ENCODE data around the gene PDGFC. TPM values are rescaled to one million over a fixed set of nuclear protein-coding genes. Genes with fewer than 3 reads are reported as not detected.

The PDGFC gene
- total and polyA plus RNA-seq, 7 donors = 3.0 to 44.4 (median 21.9) TPM

DNA sequence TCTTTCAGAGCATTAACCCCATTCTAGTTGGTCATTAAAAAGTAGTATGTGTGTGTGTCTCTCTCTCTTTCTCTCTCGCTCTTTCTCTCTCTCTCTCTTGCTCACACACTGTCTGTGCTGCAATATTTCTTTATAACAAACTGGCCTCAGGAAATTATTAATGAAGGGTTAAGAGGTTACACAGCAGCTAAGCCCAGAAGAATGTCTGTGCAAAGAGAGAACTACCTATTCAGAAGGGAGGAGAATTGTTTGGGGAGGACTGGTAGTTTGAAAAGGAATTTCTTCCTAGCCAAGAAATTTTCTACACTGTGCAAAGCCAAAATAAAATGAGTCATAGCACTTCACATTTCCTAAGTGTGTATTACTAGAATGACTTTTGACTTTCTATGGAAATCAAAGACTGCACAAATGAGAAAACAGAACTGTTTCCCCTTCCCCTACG lies 22.2 kb downstream of the PDGFC start:
- H3K9me3 ChIP-seq = no peaks in the 10 kb centered on the region
- no peaks in the 10 kb centered on the region for H3K36me3 ChIP-seq
- H3K4me1 ChIP-seq = peaks cover 0 to 94% (median 78%) of the 10 kb centered on the region in 4 donors
- 74 to 84% methylated on average over 2 of the region's 2 CpGs for WGBS, 2 donors
- no peak for DNase-seq
- H3K4me3 ChIP-seq = no peak overlapping the region
- intact Hi-C loops (cut with DNase I) = loop anchor here (5.0 kb wide), 1 partner anchor 117 kb away; no protein-coding TSS in a partner anchor
- no peaks in the 10 kb centered on the region for H3K27me3 ChIP-seq
- peak overlapping the region; percentile 57 to 83 (median 74) for H3K27ac ChIP-seq
- TF ChIP-seq, protein P1, sequence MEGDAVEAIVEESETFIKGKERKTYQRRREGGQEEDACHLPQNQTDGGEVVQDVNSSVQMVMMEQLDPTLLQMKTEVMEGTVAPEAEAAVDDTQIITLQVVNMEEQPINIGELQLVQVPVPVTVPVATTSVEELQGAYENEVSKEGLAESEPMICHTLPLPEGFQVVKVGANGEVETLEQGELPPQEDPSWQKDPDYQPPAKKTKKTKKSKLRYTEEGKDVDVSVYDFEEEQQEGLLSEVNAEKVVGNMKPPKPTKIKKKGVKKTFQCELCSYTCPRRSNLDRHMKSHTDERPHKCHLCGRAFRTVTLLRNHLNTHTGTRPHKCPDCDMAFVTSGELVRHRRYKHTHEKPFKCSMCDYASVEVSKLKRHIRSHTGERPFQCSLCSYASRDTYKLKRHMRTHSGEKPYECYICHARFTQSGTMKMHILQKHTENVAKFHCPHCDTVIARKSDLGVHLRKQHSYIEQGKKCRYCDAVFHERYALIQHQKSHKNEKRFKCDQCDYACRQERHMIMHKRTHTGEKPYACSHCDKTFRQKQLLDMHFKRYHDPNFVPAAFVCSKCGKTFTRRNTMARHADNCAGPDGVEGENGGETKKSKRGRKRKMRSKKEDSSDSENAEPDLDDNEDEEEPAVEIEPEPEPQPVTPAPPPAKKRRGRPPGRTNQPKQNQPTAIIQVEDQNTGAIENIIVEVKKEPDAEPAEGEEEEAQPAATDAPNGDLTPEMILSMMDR (IDR thresholded peaks at IDR 0.05) = no peak
- TF ChIP-seq POLR2AphosphoS5 (IDR thresholded peaks at IDR 0.05) = peak in 2 of 4 donors; percentile 6 to 22

DNA sequence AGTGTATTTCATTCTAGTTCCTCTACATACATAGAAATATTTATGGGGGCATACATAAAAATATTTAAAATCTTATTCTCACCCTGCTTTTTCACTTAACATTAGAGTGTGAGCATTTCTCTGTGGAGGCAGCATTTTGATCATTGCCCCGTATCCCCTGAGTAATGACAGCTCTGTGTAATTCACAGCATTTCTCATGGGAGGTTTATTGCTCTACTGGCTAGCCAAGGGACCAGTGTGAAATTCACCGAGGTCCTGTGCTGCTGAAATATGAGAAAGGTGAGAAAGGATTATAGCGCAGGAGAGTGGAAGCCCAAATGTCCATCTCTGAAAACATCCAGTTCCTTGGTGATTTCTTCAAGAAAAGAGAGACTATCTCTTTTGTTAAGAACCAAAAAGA lies 22.9 kb downstream of the PDGFC start:
- Histone ChIP-seq H3K27me3 (no peaks in the 10 kb centered on the region), H3K9me3 (no peaks in the 10 kb centered on the region), H3K36me3 (no peaks in the 10 kb centered on the region), H3K27ac (peak overlapping the region; percentile 57 to 83 (median 74)), H3K4me3 (no peak overlapping the region), H3K4me1 (peaks cover 0 to 94% (median 82%) of the 10 kb centered on the region in 4 donors)
- DNase-seq = no peak
- intact Hi-C loops (cut with DNase I) = loop anchor here (5.0 kb wide), 1 partner anchor 116 kb away; no protein-coding TSS in a partner anchor
- TF ChIP-seq POLR2AphosphoS5 (IDR thresholded peaks at IDR 0.05) (no peak), EP300 (IDR thresholded peaks at IDR 0.05) (no peak), POLR2A (IDR thresholded peaks at IDR 0.05) (no peak)
- WGBS, 2 donors = 78 to 83% methylated on average over 3 of the region's 3 CpGs

GRCh38 chr4:156948133-156948532 lies 23.5 kb downstream of the PDGFC start:
- WGBS, 2 donors = 89% methylated on average over 6 of the region's 6 CpGs
- TF ChIP-seq POLR2A (IDR thresholded peaks at IDR 0.05) = no peak
- TF ChIP-seq EP300 (IDR thresholded peaks at IDR 0.05) = no peak
- TF ChIP-seq POLR2AphosphoS5 (IDR thresholded peaks at IDR 0.05) = no peak
- TF ChIP-seq, protein P1 (IDR thresholded peaks at IDR 0.05) = no peak
- H3K4me3 ChIP-seq = no peak overlapping the region
- H3K36me3 ChIP-seq = no peaks in the 10 kb centered on the region
- intact Hi-C loops (cut with DNase I) = loop anchor here (5.0 kb wide), 1 partner anchor 116 kb away; no protein-coding TSS in a partner anchor
- H3K27me3 ChIP-seq = no peaks in the 10 kb centered on the region
- H3K4me1 ChIP-seq = peaks cover 0 to 95% (median 84%) of the 10 kb centered on the region in 4 donors
- H3K27ac ChIP-seq = peak overlapping the region in 3 of 4 donors; percentile 66 to 83 (median 82)
- H3K9me3 ChIP-seq = no peaks in the 10 kb centered on the region
- no peak for DNase-seq

DNA sequence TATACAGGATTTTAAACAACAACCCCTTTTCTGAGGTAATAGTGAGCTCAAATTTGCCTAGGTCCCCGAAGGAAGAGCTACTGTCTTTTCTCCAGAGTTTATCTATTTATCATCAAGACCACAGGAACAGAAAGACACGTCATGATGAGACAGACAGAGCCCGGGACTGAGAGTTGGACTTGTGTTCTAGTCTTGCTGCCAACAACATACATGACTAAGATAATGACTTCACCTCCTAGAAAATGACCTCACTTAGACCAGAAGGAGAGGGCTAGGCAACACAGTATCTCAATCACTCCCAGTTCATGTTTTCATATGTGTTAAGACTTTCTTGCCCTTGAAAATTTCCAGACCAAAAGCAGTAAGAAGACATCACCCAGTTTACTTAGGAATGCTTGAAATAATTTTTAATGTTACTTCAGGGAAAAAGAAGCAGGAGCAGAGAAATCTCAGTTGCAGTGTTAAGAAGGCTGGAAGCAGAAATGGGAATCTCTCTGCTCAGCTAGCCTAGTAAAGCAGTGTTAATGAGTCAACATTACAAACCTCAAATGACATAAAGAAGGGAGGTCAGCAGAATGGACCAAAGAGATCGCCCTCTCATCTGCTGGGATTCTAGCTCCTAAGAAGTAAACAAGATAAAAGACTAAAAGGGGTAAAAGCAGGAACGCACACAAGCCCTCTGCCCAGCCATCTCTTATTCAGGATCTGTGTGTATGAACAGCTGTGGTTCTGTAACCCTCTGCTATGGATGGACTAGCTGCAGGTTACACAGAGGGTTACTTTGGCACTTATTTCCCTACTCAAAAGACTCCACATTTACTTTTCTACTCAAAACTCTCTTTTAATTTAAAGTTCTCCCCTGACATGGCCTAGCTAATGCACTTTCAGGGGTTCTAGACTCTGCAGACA lies 24.8 kb downstream of the PDGFC start:
- intact Hi-C loops (cut with DNase I) = loop anchor here (5.0 kb wide), 1 partner anchor 114 kb away; no protein-coding TSS in a partner anchor
- peaks cover 0 to 95% (median 84%) of the 10 kb centered on the region in 4 donors for H3K4me1 ChIP-seq
- TF ChIP-seq EP300 (IDR thresholded peaks at IDR 0.05) (no peak), POLR2AphosphoS5 (IDR thresholded peaks at IDR 0.05) (peak in 3 of 4 donors; percentile 47 to 73 (median 60))

GRCh38 chr4:156945532-156945931 lies 26.1 kb downstream of the PDGFC start:
- intact Hi-C loops (cut with DNase I) = loop anchor here (5.0 kb wide), 1 partner anchor 113 kb away; no protein-coding TSS in a partner anchor
- H3K27me3 ChIP-seq = no peaks in the 10 kb centered on the region
- no peaks in the 10 kb centered on the region for H3K36me3 ChIP-seq
- no peaks in the 10 kb centered on the region for H3K9me3 ChIP-seq
- peak overlapping the region in 1 of 4 donors; percentile 11 for H3K4me3 ChIP-seq
- DNase-seq = no peak
- WGBS, 2 donors = 67 to 85% methylated on average over 3 of the region's 3 CpGs
- H3K27ac ChIP-seq = peak overlapping the region; percentile 46 to 83 (median 74)
- peaks cover 0 to 95% (median 82%) of the 10 kb centered on the region in 4 donors for H3K4me1 ChIP-seq
- TF ChIP-seq POLR2A (IDR thresholded peaks at IDR 0.05) (no peak), EP300 (IDR thresholded peaks at IDR 0.05) (no peak), POLR2AphosphoS5 (IDR thresholded peaks at IDR 0.05) (no peak)
- TF ChIP-seq, protein P1 (IDR thresholded peaks at IDR 0.05) = no peak

More for the DNA sequence above, 24.8 kb downstream of the PDGFC start:
- Histone ChIP-seq H3K36me3 (no peaks in the 10 kb centered on the region), H3K9me3 (no peaks in the 10 kb centered on the region), H3K4me3 (no peak overlapping the region), H3K27me3 (no peaks in the 10 kb centered on the region), H3K27ac (peak overlapping the region; percentile 46 to 83 (median 74))
- DNase-seq = peak; percentile 79
- WGBS, 2 donors = 71 to 83% methylated on average over 5 of the region's 5 CpGs
